Gastrocnemius medialis (tissue), 4 donors: ENCODE data around the gene LGALS4.

Source experiments
- POLR2A ChIP-seq, 2 donors: fragments of 450-650 bp; IDR thresholded peaks; one replicate each; pipeline ENCODE4 v1.6.1; 2017; ENCODE audit warnings: antibody characterized with exemption in 2 of 2, mild to moderate bottlenecking in 2 of 2, moderate library complexity in 2 of 2
- TF ChIP-seq, protein P1 (sequence below), 5 experiments: fragments of 450-650 bp in 3 of 5; fragments of 200-600 bp in 2 of 5; sonication (generic) in 2 of 5; IDR thresholded peaks in 4 of 5; conservative IDR thresholded peaks in 1 of 5; 1 replicate in 4 of 5; 2 replicates in 1 of 5; pipeline ENCODE4 v1.5.1; 2016 to 2019; ENCODE audit warnings: antibody characterized with exemption in 5 of 5, mild to moderate bottlenecking in 3 of 5, moderate library complexity in 3 of 5

- TF ChIP-seq, protein P1, sequence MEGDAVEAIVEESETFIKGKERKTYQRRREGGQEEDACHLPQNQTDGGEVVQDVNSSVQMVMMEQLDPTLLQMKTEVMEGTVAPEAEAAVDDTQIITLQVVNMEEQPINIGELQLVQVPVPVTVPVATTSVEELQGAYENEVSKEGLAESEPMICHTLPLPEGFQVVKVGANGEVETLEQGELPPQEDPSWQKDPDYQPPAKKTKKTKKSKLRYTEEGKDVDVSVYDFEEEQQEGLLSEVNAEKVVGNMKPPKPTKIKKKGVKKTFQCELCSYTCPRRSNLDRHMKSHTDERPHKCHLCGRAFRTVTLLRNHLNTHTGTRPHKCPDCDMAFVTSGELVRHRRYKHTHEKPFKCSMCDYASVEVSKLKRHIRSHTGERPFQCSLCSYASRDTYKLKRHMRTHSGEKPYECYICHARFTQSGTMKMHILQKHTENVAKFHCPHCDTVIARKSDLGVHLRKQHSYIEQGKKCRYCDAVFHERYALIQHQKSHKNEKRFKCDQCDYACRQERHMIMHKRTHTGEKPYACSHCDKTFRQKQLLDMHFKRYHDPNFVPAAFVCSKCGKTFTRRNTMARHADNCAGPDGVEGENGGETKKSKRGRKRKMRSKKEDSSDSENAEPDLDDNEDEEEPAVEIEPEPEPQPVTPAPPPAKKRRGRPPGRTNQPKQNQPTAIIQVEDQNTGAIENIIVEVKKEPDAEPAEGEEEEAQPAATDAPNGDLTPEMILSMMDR (IDR thresholded peaks at IDR 0.05 in 4 of 5, conservative IDR thresholded peaks at IDR 0.05 in 1 of 5) = no peak
- TF ChIP-seq POLR2A (IDR thresholded peaks at IDR 0.05) = no peak
Measured at GRCh38 chr19:38801359-38802095, 11.2 kb downstream of the LGALS4 start.
